SU-DHL-6 (cell line): ENCODE results near the gene APOM.

Source experiments
- H2AFZ ChIP-seq: fragments of 200-600 bp; sonication (generic); 2 replicates; pipeline ENCODE4 v1.6.1; 2014; ENCODE audit warnings: low read depth, mild to moderate bottlenecking, moderate library complexity, mixed read lengths, antibody characterized with exemption, low read length; ENCODE audit not compliant: severe bottlenecking
- H3F3A ChIP-seq: fragments of 200-600 bp; shearing (Covaris generic); 2 replicates; pipeline ENCODE4 v1.6.0; 2016; ENCODE audit warnings: antibody characterized with exemption, mild to moderate bottlenecking; ENCODE audit not compliant: insufficient read depth
- H3K27ac ChIP-seq: fragments of 200-600 bp; sonication (generic); 2 replicates; pipeline ENCODE4 v1.5.1; 2016; ENCODE audit warnings: low read depth, mild to moderate bottlenecking, low read length, moderate library complexity, mixed read lengths
- H3K27me3 ChIP-seq: fragments of 200-600 bp; sonication (generic), shearing (Covaris generic); 2 replicates; pipeline ENCODE4 v1.6.0; 2014; ENCODE audit warnings: mild to moderate bottlenecking, low read length
- H3K36me3 ChIP-seq: fragments of 200-600 bp; sonication (generic); 2 replicates; pipeline ENCODE4 v1.6.1; 2014; ENCODE audit warnings: mild to moderate bottlenecking, low read length, mixed read lengths
- H3K4me2 ChIP-seq: fragments of 300-600, 200-600 bp; shearing (Covaris generic), sonication (generic); 2 replicates; pipeline ENCODE4 v1.6.0; 2014; ENCODE audit warnings: low read length, low read depth, mild to moderate bottlenecking; ENCODE audit not compliant: poor library complexity, severe bottlenecking
- H3K4me3 ChIP-seq: fragments of 200-600 bp; sonication (generic); 2 replicates; pipeline ENCODE4 v1.5.1; 2014; ENCODE audit warnings: antibody characterized with exemption, low read length, mild to moderate bottlenecking, mixed read lengths; ENCODE audit not compliant: insufficient read depth, poor library complexity, severe bottlenecking
- H3K79me2 ChIP-seq: fragments of 200-600 bp; sonication (generic); 2 replicates; pipeline ENCODE4 v1.6.1; 2014; ENCODE audit warnings: mild to moderate bottlenecking, low read length, moderate library complexity; ENCODE audit not compliant: insufficient read depth
- H3K9ac ChIP-seq: fragments of 200-600 bp; sonication (generic); 2 replicates; pipeline ENCODE4 v1.7.0; 2014; ENCODE audit warnings: mild to moderate bottlenecking, low read length
- H3K9me2 ChIP-seq: fragments of 200-600 bp; sonication (generic); replicated peaks from 2 replicates; pipeline ENCODE4 v1.6.1; 2014; ENCODE audit warnings: low read length; ENCODE audit not compliant: insufficient read depth
- H3K9me3 ChIP-seq: fragments of 200-600 bp; sonication (generic); 2 replicates; pipeline ENCODE4 v1.6.1; 2014; ENCODE audit warnings: low read length, mixed read lengths; ENCODE audit not compliant: insufficient read depth
- H4K20me1 ChIP-seq: fragments of 200-600 bp; sonication (generic); 2 replicates; pipeline ENCODE4 v1.6.1; 2014; ENCODE audit warnings: low read depth, mild to moderate bottlenecking, antibody characterized with exemption, low read length, moderate library complexity, mixed read lengths
- CTCF ChIP-seq: fragments of 200-600 bp; sonication (generic); IDR thresholded peaks from one replicate; pipeline ENCODE4 v1.5.1; 2017; ENCODE audit warnings: antibody characterized with exemption, mild to moderate bottlenecking, low read length, moderate library complexity; ENCODE audit not compliant: insufficient read depth, poor library complexity, severe bottlenecking
- EZH2phosphoT487 ChIP-seq: fragments of 200-600 bp; sonication (generic), shearing (Covaris generic); conservative IDR thresholded peaks from 2 replicates; pipeline ENCODE4 v1.6.1; 2018; ENCODE audit warnings: mild to moderate bottlenecking, antibody characterized with exemption, low read length, moderate library complexity, mixed read lengths

APOM gene

GRCh38 chr6:31676322-31676903, 20.7 kb downstream of the APOM start:
- TF ChIP-seq CTCF = no peak
- TF ChIP-seq EZH2phosphoT487 = no peak
- Histone ChIP-seq H4K20me1 (no peaks in the 10 kb centered on the region), H3K9me2 (no peaks in the 10 kb centered on the region), H3K27ac (no peak overlapping the region), H3K27me3 (no peaks in the 10 kb centered on the region), H2AFZ (no peak overlapping the region), H3K4me3 (no peak overlapping the region), H3K4me2 (no peak overlapping the region), H3K36me3 (no peaks in the 10 kb centered on the region), H3K9ac (no peak overlapping the region), H3K9me3 (no peaks in the 10 kb centered on the region), H3F3A (peaks cover 14% of the 10 kb centered on the region; the same call in 1 of the 2 replicates), H3K79me2 (no peaks in the 10 kb centered on the region)

DNA sequence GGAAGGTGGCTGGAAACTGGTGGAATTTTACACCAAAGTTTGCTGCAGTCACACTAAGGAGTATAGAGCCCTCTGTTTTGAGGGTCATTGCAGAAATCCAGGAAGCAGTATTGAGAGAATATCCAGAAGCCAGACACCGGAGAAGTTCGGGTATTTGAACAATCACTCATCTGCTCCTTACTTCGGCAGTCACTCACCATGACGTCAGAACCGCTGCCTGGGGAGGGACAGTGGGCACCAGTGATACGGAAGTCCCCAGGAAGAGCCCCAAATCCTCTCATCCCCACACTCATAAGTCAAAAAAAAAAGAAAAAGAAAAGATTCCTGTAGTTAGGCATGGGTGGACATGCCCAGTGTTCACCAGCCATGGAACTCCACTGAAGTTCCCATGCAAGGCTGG, 21.2 kb downstream of the APOM start:
- no peaks in the 10 kb centered on the region for H4K20me1 ChIP-seq
- H3K9me2 ChIP-seq = no peaks in the 10 kb centered on the region
- H2AFZ ChIP-seq = no peak overlapping the region
- no peak overlapping the region for H3K4me3 ChIP-seq
- no peaks in the 10 kb centered on the region for H3K36me3 ChIP-seq
- no peak overlapping the region for H3K4me2 ChIP-seq
- no peak overlapping the region for H3K27ac ChIP-seq
- no peak overlapping the region for H3K9ac ChIP-seq
- no peaks in the 10 kb centered on the region for H3K27me3 ChIP-seq
- TF ChIP-seq EZH2phosphoT487 (no peak), CTCF (no peak)
- H3K9me3 ChIP-seq = no peaks in the 10 kb centered on the region
- H3K79me2 ChIP-seq = no peaks in the 10 kb centered on the region
- peaks cover 14% of the 10 kb centered on the region; the same call in 1 of the 2 replicates for H3F3A ChIP-seq

DNA sequence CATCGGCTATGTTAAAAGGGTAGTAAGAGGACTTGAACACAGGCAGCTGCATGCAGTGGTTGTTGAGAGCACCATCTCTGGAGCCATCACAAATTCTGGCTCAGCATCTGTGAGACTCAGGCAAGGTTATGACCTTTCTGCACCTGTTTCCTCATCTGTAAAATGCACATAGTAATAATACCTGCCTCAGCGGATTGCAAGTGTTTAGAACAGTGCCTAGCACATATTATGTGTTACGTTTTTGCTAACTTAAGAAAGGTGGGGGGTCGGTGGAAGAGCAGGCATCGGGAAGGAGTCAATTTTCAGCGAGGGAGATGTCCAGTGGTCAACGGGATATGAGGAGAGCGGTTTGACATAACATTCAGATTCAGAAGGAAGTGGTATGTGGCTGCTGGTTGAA, 22.3 kb downstream of the APOM start:
- peaks cover 14% of the 10 kb centered on the region; the same call in 1 of the 2 replicates for H3F3A ChIP-seq
- no peak overlapping the region for H3K27ac ChIP-seq
- H3K27me3 ChIP-seq = no peaks in the 10 kb centered on the region
- no peak overlapping the region for H3K4me2 ChIP-seq
- H3K79me2 ChIP-seq = no peaks in the 10 kb centered on the region
- no peaks in the 10 kb centered on the region for H4K20me1 ChIP-seq
- H3K9ac ChIP-seq = no peak overlapping the region
- H3K36me3 ChIP-seq = no peaks in the 10 kb centered on the region
- H3K4me3 ChIP-seq = no peak overlapping the region
- H3K9me3 ChIP-seq = no peaks in the 10 kb centered on the region
- no peak overlapping the region for H2AFZ ChIP-seq
- H3K9me2 ChIP-seq = no peaks in the 10 kb centered on the region
- no peak for TF ChIP-seq CTCF
- no peak for TF ChIP-seq EZH2phosphoT487
